Keratinocyte (primary cell): Measurements from ENCODE around the gene TOM1L2. TPM values are rescaled to one million over a fixed set of nuclear protein-coding genes. Genes with fewer than 3 reads are reported as not detected.

ENCODE experiments used
- DNase-seq: peaks from one replicate; pipeline ENCODE4 v3.0.0-alpha.2; 2011; ENCODE audit warnings: low read depth, missing footprints, low spot score
- FAIRE-seq: peaks from 2 replicates; lab custom pipeline; 2011; peaks lifted over from hg19 to GRCh38; lab: Jason Lieb, UNC
- H2AFZ ChIP-seq: 2 replicates; pipeline ENCODE4 v1.6.0; 2012; ENCODE audit warnings: low read length, control low read depth, inconsistent platforms; ENCODE audit not compliant: control insufficient read depth
- H3K27ac ChIP-seq: 2 replicates; pipeline ENCODE4 v1.5.1; 2011; ENCODE audit warnings: low read length; ENCODE audit not compliant: control insufficient read depth, insufficient read depth
- H3K27me3 ChIP-seq: 3 replicates; pipeline ENCODE4 v1.6.0; 2011; ENCODE audit warnings: low read length; ENCODE audit not compliant: control insufficient read depth, insufficient read depth; ENCODE audit errors: extremely low read depth
- H3K36me3 ChIP-seq, 2 experiments: 2 replicates in 1 of 2; 3 replicates in 1 of 2; pipeline ENCODE4 v1.5.1; 2011; ENCODE audit warnings: low read length in 2 of 2, mild to moderate bottlenecking in 1 of 2; ENCODE audit not compliant: control insufficient read depth in 2 of 2, insufficient read depth in 2 of 2; ENCODE audit errors: extremely low read depth in 1 of 2
- H3K4me1 ChIP-seq: 3 replicates; pipeline ENCODE4 v1.5.1; 2011; ENCODE audit warnings: low read length; ENCODE audit not compliant: control insufficient read depth, insufficient read depth; ENCODE audit errors: extremely low read depth
- H3K4me2 ChIP-seq: 3 replicates; pipeline ENCODE4 v1.6.0; 2011; ENCODE audit warnings: low read depth, low read length; ENCODE audit not compliant: control insufficient read depth, insufficient read depth; ENCODE audit errors: extremely low read depth
- H3K4me3 ChIP-seq, 3 experiments: fragments of 200-600 bp in 1 of 3; sonication (generic) in 1 of 3; 2 replicates in 2 of 3; 3 replicates in 1 of 3; pipeline ENCODE4 v1.5.1; 2011 to 2016; ENCODE audit warnings: low read length in 3 of 3, mild to moderate bottlenecking in 3 of 3, control low read depth in 2 of 3, inconsistent platforms in 1 of 3, low read depth in 1 of 3, mixed read lengths in 1 of 3, mixed run types in 1 of 3, moderate library complexity in 1 of 3; ENCODE audit not compliant: control insufficient read depth in 2 of 3, insufficient read depth in 2 of 3; ENCODE audit errors: extremely low read depth in 1 of 3
- H3K79me2 ChIP-seq: 2 replicates; pipeline ENCODE4 v1.6.0; 2012; ENCODE audit warnings: low read length; ENCODE audit not compliant: control insufficient read depth, insufficient read depth
- H3K9ac ChIP-seq: 3 replicates; pipeline ENCODE4 v1.6.0; 2011; ENCODE audit warnings: low read length; ENCODE audit not compliant: control insufficient read depth, insufficient read depth; ENCODE audit errors: extremely low read depth
- H3K9me1 ChIP-seq: 3 replicates; pipeline ENCODE4 v1.6.0; 2011; ENCODE audit warnings: low read length; ENCODE audit not compliant: control insufficient read depth, insufficient read depth; ENCODE audit errors: extremely low read depth
- H3K9me3 ChIP-seq: 2 replicates; pipeline ENCODE4 v1.5.1; 2012; ENCODE audit warnings: low read depth, low read length; ENCODE audit not compliant: control insufficient read depth
- H4K20me1 ChIP-seq: 3 replicates; pipeline ENCODE4 v1.6.0; 2011; ENCODE audit warnings: low read length; ENCODE audit not compliant: control insufficient read depth, insufficient read depth; ENCODE audit errors: extremely low read depth
- CTCF ChIP-seq, 3 experiments: IDR thresholded peaks in 1 of 3; conservative IDR thresholded peaks in 1 of 3; optimal IDR thresholded peaks in 1 of 3; 2 replicates in 2 of 3; 3 replicates in 1 of 3; pipeline versions ENCODE3 to v1.5.1; 2011; ENCODE audit warnings: low read length in 3 of 3, mild to moderate bottlenecking in 3 of 3, moderate library complexity in 2 of 3, control low read depth in 1 of 3, inconsistent platforms in 1 of 3; ENCODE audit not compliant: insufficient read depth in 2 of 3; ENCODE audit errors: extremely low read depth in 1 of 3
- EZH2 ChIP-seq: IDR thresholded peaks from one replicate; pipeline ENCODE4 v1.6.1; 2012; ENCODE audit warnings: inconsistent platforms, mild to moderate bottlenecking, low read length, moderate library complexity
- dilution Hi-C: fragments of 300-500 bp; cut with MboI; formaldehyde crosslinking; loops from one replicate; pipeline ENCODE4 v1.7.0; 2020; ENCODE audit warnings: low sequenced_read_pairs; ENCODE audit not compliant: extremely low pct_ligation_motif_present
- polyA plus RNA-seq, 5 experiments: library from polyadenylated mRNA; depleted of rRNA in 3 of 5; stranded (reverse) in 3 of 5; stranded (forward) in 1 of 5; unstranded in 1 of 5; fragments of >200 nt; gene quantifications; 1 replicate in 1 of 5; 2 replicates in 3 of 5; 3 replicates in 1 of 5; pipeline versions ENCODE4 v1.2.1 to v1.2.3, GENCODE V29; 2011 to 2012; ENCODE audit warnings: missing spikeins in 2 of 5, low read depth in 1 of 5, low replicate concordance in 1 of 5

The TOM1L2 gene
- polyA plus RNA-seq, 1 donor (not counting 4 experiments of a cell fraction or from before 2014, with no cell fraction given), result 36.3 TPM

GRCh38 chr17:17964710-17965109, 7.5 kb downstream of the TOM1L2 start:
- H3K27ac ChIP-seq, result no peak overlapping the region
- dilution Hi-C loops, result no loop called here

GRCh38 chr17:17963694-17964436, 8.3 kb downstream of the TOM1L2 start:
- H3K9ac ChIP-seq, result no peak overlapping the region
- no peak overlapping the region for H3K4me2 ChIP-seq
- H3K79me2 ChIP-seq, result peaks cover 88% of the 10 kb centered on the region
- no peak overlapping the region for H2AFZ ChIP-seq
- DNase-seq, result no peak
- no peaks in the 10 kb centered on the region for H3K9me1 ChIP-seq
- H3K36me3 ChIP-seq, result peaks cover 0 to 4% of the 10 kb centered on the region in 2 experiments
- H3K4me1 ChIP-seq, result peaks cover 16% of the 10 kb centered on the region
- dilution Hi-C loops, result no loop called here
- no peak for FAIRE-seq
- H3K9me3 ChIP-seq, result no peaks in the 10 kb centered on the region
- TF ChIP-seq CTCF (optimal IDR thresholded peaks at IDR 0.05 in 1 of 3, IDR thresholded peaks at IDR 0.05 in 1 of 3, conservative IDR thresholded peaks at IDR 0.05 in 1 of 3; ENCODE audit: extremely low read depth in 1 of 3, insufficient read depth in 2 of 3, low read length in 3 of 3) (no peak), EZH2 (no peak)
- no peaks in the 10 kb centered on the region for H3K27me3 ChIP-seq
- no peak overlapping the region for H3K27ac ChIP-seq
- H4K20me1 ChIP-seq, result no peaks in the 10 kb centered on the region
- no peak overlapping the region for H3K4me3 ChIP-seq

More at GRCh38 chr17:17964710-17965109, 7.5 kb downstream of the TOM1L2 start:
- peaks cover 88% of the 10 kb centered on the region for H3K79me2 ChIP-seq
- peaks cover 8% of the 10 kb centered on the region for H3K4me1 ChIP-seq
- no peak overlapping the region for H3K4me3 ChIP-seq
- no peak overlapping the region for H3K9ac ChIP-seq
- TF ChIP-seq EZH2 (no peak), CTCF (optimal IDR thresholded peaks at IDR 0.05 in 1 of 3, IDR thresholded peaks at IDR 0.05 in 1 of 3, conservative IDR thresholded peaks at IDR 0.05 in 1 of 3; ENCODE audit: extremely low read depth in 1 of 3, insufficient read depth in 2 of 3, low read length in 3 of 3) (no peak)
- no peaks in the 10 kb centered on the region for H3K9me1 ChIP-seq
- no peaks in the 10 kb centered on the region for H3K27me3 ChIP-seq
- H2AFZ ChIP-seq, result no peak overlapping the region
- H4K20me1 ChIP-seq, result no peaks in the 10 kb centered on the region
- no peak for DNase-seq
- no peaks in the 10 kb centered on the region for H3K9me3 ChIP-seq
- peaks cover 0 to 4% of the 10 kb centered on the region in 2 experiments for H3K36me3 ChIP-seq
- no peak for FAIRE-seq
- no peak overlapping the region for H3K4me2 ChIP-seq
